ENCODE measurements around the gene CHRNA1. TPM values are rescaled to one million over a fixed set of nuclear protein-coding genes. Genes with fewer than 3 reads are reported as not detected.

CHRNA1 gene
- total RNA-seq, 1 experiment from 2014 or later, result not detected

- Histone ChIP-seq H3K4me2 (ENCODE audit: insufficient read depth, insufficient read length, low read length) (no peak overlapping the region), H3K79me2 (ENCODE audit: insufficient read depth, low read length) (no peaks in the 10 kb centered on the region), H3K18ac (ENCODE audit: insufficient read length, low read depth, low read length) (no peak overlapping the region), H4K5ac (ENCODE audit: insufficient read length, low read depth, low read length) (no peak overlapping the region), H3K23ac (ENCODE audit: insufficient read length, low read depth, low read length) (no peak overlapping the region), H2BK20ac (ENCODE audit: low read depth, low read length, poor library complexity, severe bottlenecking) (no peak overlapping the region), H3K56ac (ENCODE audit: insufficient read length, low read depth, low read length) (no peak overlapping the region), H3K27ac (ENCODE audit: insufficient read length, low read depth, low read length) (no peak overlapping the region), H2AFZ (ENCODE audit: low read length) (no peak overlapping the region), H2AK5ac (ENCODE audit: insufficient read length, low read length) (no peak overlapping the region), H3K9ac (ENCODE audit: extremely low read depth, insufficient read length, low read length) (no peak overlapping the region), H4K20me1 (ENCODE audit: control insufficient read depth, insufficient read depth, insufficient read length) (no peaks in the 10 kb centered on the region), H3K9me3 (ENCODE audit: control insufficient read depth, low read depth, low read length) (no peaks in the 10 kb centered on the region), H2BK5ac (ENCODE audit: insufficient read length, low read length) (no peak overlapping the region), H4K8ac (replicated peaks; ENCODE audit: insufficient read length, low read depth, low read length) (no peak overlapping the region), H2BK15ac (ENCODE audit: low read depth, low read length) (no peak overlapping the region), H3K23me2 (ENCODE audit: insufficient read length, low read depth, low read length, poor library complexity, severe bottlenecking) (no peaks in the 10 kb centered on the region), H2BK12ac (ENCODE audit: insufficient read length, low read depth, low read length) (no peak overlapping the region), H3K27me3 (ENCODE audit: insufficient read depth, low read length) (no peaks in the 10 kb centered on the region), H2BK120ac (ENCODE audit: low read depth, low read length, poor library complexity, severe bottlenecking) (no peak overlapping the region), H3K79me1 (ENCODE audit: insufficient read depth, low read depth, low read length, poor library complexity, severe bottlenecking) (no peaks in the 10 kb centered on the region), H3K14ac (ENCODE audit: insufficient read depth, low read length) (no peak overlapping the region), H3K4me1 (ENCODE audit: insufficient read depth, low read length) (no peaks in the 10 kb centered on the region; the same call in 1 of the 2 replicates), H3T11ph (ENCODE audit: low read length) (no peak overlapping the region), H3K4ac (ENCODE audit: low read depth, low read length) (no peak overlapping the region), H4K91ac (ENCODE audit: insufficient read length, low read depth, low read length) (no peak overlapping the region)
- peaks cover 61 to 69% of the 10 kb centered on the region in 2 experiments for H3K4me1 Mint-ChIP-seq
- H3K4me3 Mint-ChIP-seq, result no peak overlapping the region
- no peaks in the 10 kb centered on the region for H3K36me3 Mint-ChIP-seq (ENCODE audit: insufficient read depth in 1 of 3, low read depth in 3 of 3)
- no peak for TF ChIP-seq CTCF (conservative IDR thresholded peaks at IDR 0.05)
- no CpG with 5 or more reads among the region's 5 CpGs for WGBS (ENCODE audit: extremely low coverage, insufficient read length, low lambda C conversion rate)
- H3K27me3 Mint-ChIP-seq (ENCODE audit: low read depth), result peaks cover 5% of the 10 kb centered on the region
- DNase-seq, result no peak
- no peaks in the 10 kb centered on the region for H3K9me3 Mint-ChIP-seq
- H3K27ac Mint-ChIP-seq, result peak overlapping the region in 1 of 3 experiments; percentile 65; a peak in 2 of 7 replicates
These were observed 16.0 kb upstream of the CHRNA1 start for GRCh38 chr2:174780191-174780840.

Data from H9 (cell line).